Epithelial cell of esophagus (primary cell): ENCODE results near the gene SSC4D.
"Not testable (repeated sequence)": the region's sequence is repeated elsewhere in the genome, so short reads cannot be mapped to it uniquely, and the experiment has no call there.

Source experiments
- DNase-seq: peaks from one replicate; pipeline ENCODE4 v3.0.0; 2010; ENCODE audit warnings: low read depth
- H3K4me3 ChIP-seq: 2 replicates; pipeline ENCODE4 v1.5.1; 2011; ENCODE audit warnings: mild to moderate bottlenecking, low read length, control low read depth
- TF ChIP-seq, protein P1 (sequence below): IDR thresholded peaks from 2 replicates; pipeline ENCODE4 v1.5.1; 2011; ENCODE audit warnings: low read depth, mild to moderate bottlenecking, low read length, control low read depth, inconsistent platforms; ENCODE audit not compliant: insufficient read depth; ENCODE audit errors: missing control alignments

SSC4D gene

DNA sequence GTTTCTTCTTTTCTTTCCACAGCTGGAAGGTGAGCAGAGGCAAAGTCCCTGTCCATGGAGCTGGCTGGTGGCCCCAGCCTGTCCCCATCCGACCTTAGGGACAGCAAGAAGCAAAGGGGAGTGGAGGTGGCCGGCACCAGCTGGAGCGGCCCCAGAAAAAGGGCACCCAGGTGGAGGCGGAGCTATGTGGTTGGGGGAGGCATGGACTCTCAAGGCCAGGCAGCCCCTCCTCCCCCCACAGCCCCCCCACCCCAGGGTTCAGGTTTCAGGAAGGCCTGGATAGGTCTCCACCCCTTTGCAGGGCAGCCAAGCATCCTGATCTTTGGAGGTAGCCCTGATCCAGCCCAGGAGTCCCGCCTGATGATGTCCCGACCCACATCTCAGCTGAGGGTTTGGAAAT, at the start of gene SSC4D:
TSS of gene SSC4D (minus strand) at position 161 of the 400 bp plus-strand sequence. CDS start 5,258 bp downstream, outside the sequence.
- no peak for DNase-seq
- H3K4me3 ChIP-seq: no peak within 1 kb of the TSS
- TF ChIP-seq, protein P1, sequence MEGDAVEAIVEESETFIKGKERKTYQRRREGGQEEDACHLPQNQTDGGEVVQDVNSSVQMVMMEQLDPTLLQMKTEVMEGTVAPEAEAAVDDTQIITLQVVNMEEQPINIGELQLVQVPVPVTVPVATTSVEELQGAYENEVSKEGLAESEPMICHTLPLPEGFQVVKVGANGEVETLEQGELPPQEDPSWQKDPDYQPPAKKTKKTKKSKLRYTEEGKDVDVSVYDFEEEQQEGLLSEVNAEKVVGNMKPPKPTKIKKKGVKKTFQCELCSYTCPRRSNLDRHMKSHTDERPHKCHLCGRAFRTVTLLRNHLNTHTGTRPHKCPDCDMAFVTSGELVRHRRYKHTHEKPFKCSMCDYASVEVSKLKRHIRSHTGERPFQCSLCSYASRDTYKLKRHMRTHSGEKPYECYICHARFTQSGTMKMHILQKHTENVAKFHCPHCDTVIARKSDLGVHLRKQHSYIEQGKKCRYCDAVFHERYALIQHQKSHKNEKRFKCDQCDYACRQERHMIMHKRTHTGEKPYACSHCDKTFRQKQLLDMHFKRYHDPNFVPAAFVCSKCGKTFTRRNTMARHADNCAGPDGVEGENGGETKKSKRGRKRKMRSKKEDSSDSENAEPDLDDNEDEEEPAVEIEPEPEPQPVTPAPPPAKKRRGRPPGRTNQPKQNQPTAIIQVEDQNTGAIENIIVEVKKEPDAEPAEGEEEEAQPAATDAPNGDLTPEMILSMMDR: no peak

- DNase-seq: not testable (repeated sequence)
These were observed 49.0 kb upstream of the SSC4D start for GRCh38 chr7:76458504-76458903.

DNA sequence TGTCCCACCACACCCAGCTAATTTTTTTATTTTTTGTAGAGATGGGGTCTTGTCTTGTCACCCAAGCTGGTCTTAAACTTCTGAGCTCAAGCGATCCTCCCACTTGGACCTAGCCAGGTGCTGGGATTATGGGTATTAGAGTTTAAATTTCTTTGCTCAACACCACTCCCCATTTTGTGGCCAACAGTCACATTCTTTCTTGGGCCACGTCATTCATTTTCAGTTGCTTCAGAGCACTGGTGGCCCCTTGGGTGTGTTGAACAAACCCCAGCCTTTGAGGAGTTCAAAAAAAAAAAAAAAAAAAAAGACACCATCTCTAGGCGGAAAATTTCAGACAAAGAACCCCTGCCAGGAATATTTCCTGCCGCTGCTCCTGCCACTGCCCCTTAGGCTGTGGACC, 47.5 kb upstream of the SSC4D start:
- not testable (repeated sequence) for H3K4me3 ChIP-seq, DNase-seq

More at GRCh38 chr7:76458504-76458903, 49.0 kb upstream of the SSC4D start:
- not testable (repeated sequence) for H3K4me3 ChIP-seq

DNA sequence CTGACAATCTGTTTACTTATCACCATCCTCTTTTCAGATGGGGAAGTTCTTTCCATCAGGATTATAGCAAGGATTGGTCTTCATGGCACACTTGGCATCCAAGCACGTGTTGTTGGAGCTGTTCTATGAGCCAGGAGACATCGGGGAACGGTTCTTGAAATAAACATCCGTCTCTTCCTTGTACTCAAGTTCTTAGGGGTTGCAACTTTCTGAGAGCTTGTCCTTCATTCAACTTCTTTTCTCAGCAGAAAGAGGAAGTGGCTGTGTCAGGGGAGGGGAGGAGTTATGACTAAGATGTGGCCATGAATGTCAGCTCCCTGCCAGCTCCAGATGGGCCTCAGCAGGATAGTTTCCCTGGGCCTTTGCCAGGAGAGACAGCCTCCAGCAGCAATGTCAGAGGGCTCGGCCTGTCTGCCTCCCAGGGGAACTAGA, 36.1 kb upstream of the SSC4D start:
- DNase-seq: peak; percentile 67
- H3K4me3 ChIP-seq: not testable (repeated sequence)

GRCh38 chr7:76443846-76444245, 34.3 kb upstream of the SSC4D start:
- DNase-seq, H3K4me3 ChIP-seq: not testable (repeated sequence)

DNA sequence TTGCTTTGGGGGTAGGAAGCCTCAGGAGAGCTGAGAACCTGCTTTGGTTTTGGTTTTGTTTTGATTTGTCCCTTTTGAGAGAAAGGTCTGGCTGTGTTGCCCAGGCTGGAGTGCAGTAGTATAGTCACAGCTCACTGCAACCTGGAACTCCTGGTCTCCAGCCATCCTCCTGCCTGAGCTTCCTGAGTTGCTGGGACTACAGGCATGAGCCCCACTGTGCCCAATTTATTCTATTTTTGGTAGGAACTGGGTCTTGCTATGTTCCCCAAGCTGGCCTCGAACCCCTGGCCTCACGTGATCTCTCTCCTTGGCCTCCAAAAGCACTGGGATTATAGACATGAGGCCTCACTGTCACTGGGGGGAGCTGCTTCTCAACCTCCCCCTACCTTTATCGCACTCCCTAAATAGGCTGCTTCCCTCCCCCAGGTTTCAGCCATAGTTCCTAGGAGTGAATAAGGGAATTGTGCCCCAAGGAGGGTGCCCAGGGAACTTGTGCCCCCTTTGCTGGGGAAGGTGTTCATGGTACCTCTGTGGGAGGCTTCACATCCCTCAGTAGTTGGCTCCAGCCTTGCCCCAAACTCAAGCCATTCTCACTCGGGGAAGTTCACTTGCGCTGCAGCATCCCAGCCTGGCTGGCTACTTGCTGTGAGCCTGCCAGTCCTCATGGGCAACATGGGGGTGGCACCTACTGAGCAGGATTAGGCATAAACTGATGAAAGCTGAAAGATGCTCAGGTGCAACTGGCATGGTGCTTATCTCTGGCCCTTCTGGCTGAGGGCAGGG, 33.4 kb upstream of the SSC4D start:
- H3K4me3 ChIP-seq, DNase-seq: not testable (repeated sequence)

DNA sequence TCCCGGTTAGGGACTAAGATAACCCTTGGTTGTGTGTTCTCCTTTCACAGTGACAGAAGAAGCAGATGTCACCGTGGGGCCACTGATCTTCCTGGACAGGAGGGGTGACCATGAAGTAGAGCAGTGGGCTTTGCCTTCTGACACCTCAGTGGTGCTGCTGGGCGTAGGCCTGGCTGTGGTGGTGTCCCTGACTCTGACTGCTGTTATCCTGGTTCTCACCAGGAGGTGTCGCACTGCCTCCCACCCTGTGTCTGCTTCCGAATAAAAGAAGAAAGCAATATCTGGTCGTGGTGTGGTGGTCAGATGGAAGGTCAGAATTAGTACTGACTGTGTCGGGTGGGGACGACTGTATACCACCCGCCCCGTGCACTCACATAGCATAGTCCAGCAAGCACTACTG, 32.3 kb upstream of the SSC4D start:
- not testable (repeated sequence) for H3K4me3 ChIP-seq, DNase-seq

DNA sequence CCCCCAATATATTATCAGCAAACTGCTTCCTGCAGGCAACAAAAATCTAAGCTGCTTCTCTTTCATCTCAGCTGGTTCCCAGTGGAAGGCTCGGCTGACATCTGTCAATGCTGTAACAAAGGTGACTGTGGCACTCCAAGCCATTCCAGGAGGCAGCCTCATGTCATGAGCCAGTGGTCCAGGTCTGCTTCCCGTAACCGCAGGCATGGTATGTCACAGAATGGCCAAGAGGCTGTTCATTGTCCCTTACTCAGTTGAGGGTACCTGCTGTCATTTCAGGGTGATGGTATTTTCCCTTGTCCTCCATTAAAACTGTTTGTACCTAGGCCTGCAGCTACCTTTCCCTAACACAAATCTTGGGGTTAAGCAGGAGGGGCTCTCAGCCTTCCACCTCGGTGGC, 30.9 kb upstream of the SSC4D start:
- not testable (repeated sequence) for H3K4me3 ChIP-seq, DNase-seq

DNA sequence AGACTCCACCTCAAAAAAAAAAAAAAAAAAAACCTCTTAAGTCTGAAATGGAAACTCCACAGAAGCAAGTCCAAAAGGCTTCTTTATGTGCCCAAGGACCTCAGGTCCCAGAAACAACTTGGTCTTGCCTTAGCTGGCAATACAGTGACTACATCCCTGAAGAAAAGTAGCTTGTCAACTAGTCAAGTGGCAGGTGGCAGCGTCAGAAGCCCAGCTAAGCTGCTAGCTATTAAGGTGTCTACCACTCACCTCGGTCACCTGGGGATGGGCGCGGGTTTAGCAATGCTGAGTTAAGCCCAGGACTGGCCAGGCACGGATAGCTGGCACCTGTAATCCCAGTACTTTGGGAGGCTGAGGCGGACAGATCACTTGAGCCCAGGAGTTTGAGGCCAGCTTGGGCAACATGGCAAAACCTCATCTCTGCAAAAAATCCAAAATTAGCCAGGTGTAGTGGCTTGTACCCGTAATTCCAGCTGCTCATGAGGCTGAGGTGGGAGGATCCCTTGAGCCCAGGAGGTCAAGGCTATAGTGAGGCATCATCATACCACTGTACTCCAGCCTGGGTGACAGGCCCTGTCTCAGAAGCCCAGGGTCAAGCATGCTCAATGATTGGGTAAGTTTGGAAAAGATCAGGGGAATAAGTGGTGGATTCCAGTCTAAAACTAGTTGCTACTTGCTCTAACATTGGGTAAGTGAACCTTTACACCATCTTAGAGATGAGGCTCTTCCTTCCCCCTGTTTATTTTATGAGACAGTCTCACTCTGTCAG, 29.8 kb upstream of the SSC4D start:
- H3K4me3 ChIP-seq, DNase-seq: not testable (repeated sequence)

- peak; percentile 89 for DNase-seq
- TF ChIP-seq, protein P1: peak; percentile 63
- not testable (repeated sequence) for H3K4me3 ChIP-seq
These were observed 28.4 kb upstream of the SSC4D start for GRCh38 chr7:76437873-76438272.

DNA sequence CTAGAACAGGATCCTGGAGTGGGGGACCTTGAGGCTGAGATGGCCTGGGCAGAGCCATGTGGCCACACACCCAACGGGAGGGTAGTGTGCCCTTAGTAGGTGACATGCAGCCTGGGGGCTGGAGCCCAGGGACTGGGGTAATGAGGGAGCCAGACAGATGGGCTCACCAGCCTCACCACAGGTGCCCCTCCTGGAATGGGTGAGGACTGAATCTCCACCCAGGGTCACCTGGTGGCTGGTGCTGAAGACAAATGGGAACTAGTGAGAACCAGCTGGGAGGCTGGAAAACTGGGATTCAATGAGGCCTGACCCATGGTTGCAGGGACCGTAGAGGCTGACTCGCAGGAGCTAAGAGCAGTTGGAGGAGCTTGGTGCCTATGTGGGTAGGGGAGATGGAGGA, 21.3 kb upstream of the SSC4D start:
- no peak for DNase-seq
- TF ChIP-seq, protein P1: no peak
- H3K4me3 ChIP-seq: no peak overlapping the region
